ENCODE data around the gene SBF2.

DNA sequence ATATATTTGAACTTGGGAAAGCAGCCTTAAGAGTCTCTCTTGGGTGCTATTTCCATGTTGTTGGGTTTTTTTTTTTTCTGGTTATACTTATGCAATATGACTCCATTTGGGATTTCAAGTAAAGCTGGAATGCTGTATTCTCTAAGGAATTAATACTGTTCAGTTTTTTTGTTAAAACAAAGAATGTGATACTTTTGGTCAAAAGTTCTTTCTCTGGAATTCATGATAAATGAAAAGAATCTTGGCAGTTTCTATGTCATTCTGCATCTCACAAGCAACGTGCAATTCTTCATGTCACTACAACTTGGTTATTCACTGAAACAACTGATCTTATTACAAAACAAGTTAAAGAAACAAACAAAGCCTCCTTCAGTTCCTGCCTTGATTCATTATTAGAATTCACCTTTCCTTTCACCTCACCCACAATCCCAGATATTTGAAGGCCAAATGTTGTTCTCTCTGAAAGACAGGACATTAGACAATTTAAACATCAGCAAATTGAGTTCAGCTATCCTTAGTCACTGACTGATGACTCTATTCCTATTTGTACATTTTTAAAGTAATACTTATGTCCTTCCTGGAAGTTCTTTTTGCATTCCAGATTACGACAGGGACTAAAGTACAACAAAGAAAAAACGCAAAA, 176.2 kb downstream of the SBF2 start:
- TF ChIP-seq, protein P1, sequence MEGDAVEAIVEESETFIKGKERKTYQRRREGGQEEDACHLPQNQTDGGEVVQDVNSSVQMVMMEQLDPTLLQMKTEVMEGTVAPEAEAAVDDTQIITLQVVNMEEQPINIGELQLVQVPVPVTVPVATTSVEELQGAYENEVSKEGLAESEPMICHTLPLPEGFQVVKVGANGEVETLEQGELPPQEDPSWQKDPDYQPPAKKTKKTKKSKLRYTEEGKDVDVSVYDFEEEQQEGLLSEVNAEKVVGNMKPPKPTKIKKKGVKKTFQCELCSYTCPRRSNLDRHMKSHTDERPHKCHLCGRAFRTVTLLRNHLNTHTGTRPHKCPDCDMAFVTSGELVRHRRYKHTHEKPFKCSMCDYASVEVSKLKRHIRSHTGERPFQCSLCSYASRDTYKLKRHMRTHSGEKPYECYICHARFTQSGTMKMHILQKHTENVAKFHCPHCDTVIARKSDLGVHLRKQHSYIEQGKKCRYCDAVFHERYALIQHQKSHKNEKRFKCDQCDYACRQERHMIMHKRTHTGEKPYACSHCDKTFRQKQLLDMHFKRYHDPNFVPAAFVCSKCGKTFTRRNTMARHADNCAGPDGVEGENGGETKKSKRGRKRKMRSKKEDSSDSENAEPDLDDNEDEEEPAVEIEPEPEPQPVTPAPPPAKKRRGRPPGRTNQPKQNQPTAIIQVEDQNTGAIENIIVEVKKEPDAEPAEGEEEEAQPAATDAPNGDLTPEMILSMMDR (IDR thresholded peaks at IDR 0.05; ENCODE audit: low read depth, low read length) = no peak
- TF ChIP-seq MYC (IDR thresholded peaks at IDR 0.05; ENCODE audit: low read depth, low read length) (no peak), POLR2A (IDR thresholded peaks at IDR 0.05; ENCODE audit: extremely low read depth, insufficient read length) (no peak)
- TF ChIP-seq, protein P2, sequence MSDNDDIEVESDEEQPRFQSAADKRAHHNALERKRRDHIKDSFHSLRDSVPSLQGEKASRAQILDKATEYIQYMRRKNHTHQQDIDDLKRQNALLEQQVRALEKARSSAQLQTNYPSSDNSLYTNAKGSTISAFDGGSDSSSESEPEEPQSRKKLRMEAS (IDR thresholded peaks at IDR 0.05; ENCODE audit: low read depth, low read length) = no peak
